ENCODE measurements around the gene ROPN1B. TPM values are rescaled to one million over a fixed set of nuclear protein-coding genes. Genes with fewer than 3 reads are reported as not detected.
A peak's percentile ranks its signal among the peaks of the same experiment; 100 is the strongest.
"Not testable (repeated sequence)": the region's sequence is repeated elsewhere in the genome, so short reads cannot be mapped to it uniquely, and the experiment has no call there.

The ROPN1B gene
- total RNA-seq, 1 experiment from 2014 or later, result 2.2 TPM

- H2AFZ ChIP-seq (ENCODE audit: low read depth, low read length, poor library complexity, severe bottlenecking); H3K4me1 ChIP-seq (ENCODE audit: control insufficient read depth in 1 of 2, insufficient read depth in 2 of 2, low read length in 2 of 2); BruUV-seq (replicated peaks); H4K20me1 ChIP-seq (ENCODE audit: insufficient read depth); H3K9me2 ChIP-seq (ENCODE audit: insufficient read depth); H3K4me2 ChIP-seq (ENCODE audit: low read length); H3K9ac ChIP-seq (ENCODE audit: low read length); ATAC-seq; H3K79me2 ChIP-seq (ENCODE audit: insufficient read depth, low read length); DNase-seq (ENCODE audit: low read depth, low spot score); H3K27ac ChIP-seq (ENCODE audit: low read depth, low read length); H3K36me3 ChIP-seq (ENCODE audit: control insufficient read depth in 1 of 2, insufficient read depth in 2 of 2, low read length in 2 of 2); RAD21 ChIA-PET (ENCODE audit: low non-redundant PET in 1 of 2, low total read pairs in 2 of 2, uncharacterized antibody in 2 of 2, unreplicated experiment in 2 of 2); POLR2A ChIA-PET; H3K27me3 ChIP-seq (ENCODE audit: insufficient read depth, low read length); CTCF ChIA-PET; H3K9me3 ChIP-seq (ENCODE audit: control insufficient read depth in 1 of 2, insufficient read depth in 1 of 2, low read depth in 1 of 2, low read length in 2 of 2); H3K4me3 ChIP-seq (replicated peaks in 1 of 2; ENCODE audit: low read depth in 1 of 2, low read length in 2 of 2); intact Hi-C loops (cut with micrococcal nuclease): not testable (repeated sequence)
Observed at GRCh38 chr3:125951176-125951575, 17.8 kb upstream of the ROPN1B start.

GRCh38 chr3:125957020-125957419 is 12.0 kb upstream of the ROPN1B start:
- H3K27me3 ChIP-seq (ENCODE audit: insufficient read depth, low read length); CTCF ChIA-PET; RAD21 ChIA-PET (ENCODE audit: low non-redundant PET in 1 of 2, low total read pairs in 2 of 2, uncharacterized antibody in 2 of 2, unreplicated experiment in 2 of 2); intact Hi-C loops (cut with micrococcal nuclease); H3K9me2 ChIP-seq (ENCODE audit: insufficient read depth); H3K9ac ChIP-seq (ENCODE audit: low read length); H3K36me3 ChIP-seq (ENCODE audit: control insufficient read depth in 1 of 2, insufficient read depth in 2 of 2, low read length in 2 of 2); BruUV-seq (replicated peaks); H3K27ac ChIP-seq (ENCODE audit: low read depth, low read length); H3K4me2 ChIP-seq (ENCODE audit: low read length); DNase-seq (ENCODE audit: low read depth, low spot score); POLR2A ChIA-PET; H3K4me3 ChIP-seq (replicated peaks in 1 of 2; ENCODE audit: low read depth in 1 of 2, low read length in 2 of 2); ATAC-seq; H2AFZ ChIP-seq (ENCODE audit: low read depth, low read length, poor library complexity, severe bottlenecking); H3K4me1 ChIP-seq (ENCODE audit: control insufficient read depth in 1 of 2, insufficient read depth in 2 of 2, low read length in 2 of 2); H3K9me3 ChIP-seq (ENCODE audit: control insufficient read depth in 1 of 2, insufficient read depth in 1 of 2, low read depth in 1 of 2, low read length in 2 of 2); H3K79me2 ChIP-seq (ENCODE audit: insufficient read depth, low read length); H4K20me1 ChIP-seq (ENCODE audit: insufficient read depth): not testable (repeated sequence)

DNA sequence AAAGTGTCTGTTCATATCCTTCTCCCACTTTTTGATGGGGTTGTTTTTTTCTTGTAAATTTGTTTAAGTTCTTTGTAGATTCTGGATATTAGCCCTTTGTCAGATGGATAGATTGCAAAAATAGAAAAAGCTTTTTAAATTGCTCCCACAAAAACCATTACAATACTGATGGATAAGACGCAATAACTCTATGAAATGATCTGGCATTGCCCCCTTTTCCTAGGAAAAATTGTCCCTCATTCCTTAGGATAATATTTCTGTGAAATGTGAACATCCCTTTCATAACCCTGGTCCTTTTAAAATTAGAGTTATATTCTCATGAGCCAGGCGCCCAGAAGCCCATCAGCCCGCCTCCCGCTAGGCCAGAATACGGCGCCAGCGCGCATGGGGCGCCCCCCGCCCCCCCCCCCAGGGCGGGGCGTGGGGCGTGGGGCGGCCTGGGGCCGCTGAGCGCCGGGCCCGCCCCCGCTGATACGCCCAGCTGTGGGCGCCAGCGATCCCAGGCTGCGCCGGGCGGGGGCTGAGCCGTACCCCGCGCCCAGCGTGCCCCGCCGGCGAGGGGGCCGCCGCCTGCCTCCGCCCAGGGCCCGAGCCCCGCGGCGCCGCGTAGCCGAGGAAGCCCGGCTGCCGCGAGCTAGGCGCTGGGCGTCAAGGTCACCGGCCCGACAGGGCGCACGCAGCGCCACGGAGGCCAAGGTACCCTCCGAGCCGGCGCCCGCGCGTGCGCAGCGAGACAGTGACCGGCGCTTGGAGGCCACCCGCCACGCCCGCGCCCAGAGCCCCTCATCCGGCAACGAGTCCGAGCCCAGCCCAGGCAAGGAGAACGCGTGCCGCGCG is 11.1 kb upstream of the ROPN1B start:
- POLR2A ChIA-PET, result no interaction called here
- Histone ChIP-seq H3K79me2 (ENCODE audit: insufficient read depth, low read length) (no peaks in the 10 kb centered on the region), H3K27me3 (ENCODE audit: insufficient read depth, low read length) (no peaks in the 10 kb centered on the region), H2AFZ (ENCODE audit: low read depth, low read length, poor library complexity, severe bottlenecking) (no peak overlapping the region), H4K20me1 (ENCODE audit: insufficient read depth) (no peaks in the 10 kb centered on the region), H3K27ac (ENCODE audit: low read depth, low read length) (no peak overlapping the region), H3K9me3 (ENCODE audit: control insufficient read depth in 1 of 2, insufficient read depth in 1 of 2, low read depth in 1 of 2, low read length in 2 of 2) (no peaks in the 10 kb centered on the region), H3K4me1 (ENCODE audit: control insufficient read depth in 1 of 2, insufficient read depth in 2 of 2, low read length in 2 of 2) (no peaks in the 10 kb centered on the region), H3K9me2 (ENCODE audit: insufficient read depth) (no peaks in the 10 kb centered on the region), H3K36me3 (ENCODE audit: control insufficient read depth in 1 of 2, insufficient read depth in 2 of 2, low read length in 2 of 2) (no peaks in the 10 kb centered on the region), H3K9ac (ENCODE audit: low read length) (no peak overlapping the region), H3K4me3 (replicated peaks in 1 of 2; ENCODE audit: low read depth in 1 of 2, low read length in 2 of 2) (no peak overlapping the region), H3K4me2 (ENCODE audit: low read length) (peak overlapping the region; percentile 25; the same call in 1 of the 2 replicates)
- ATAC-seq, result peak; percentile 57
- no peak for DNase-seq (ENCODE audit: low read depth, low spot score)
- RAD21 ChIA-PET (ENCODE audit: low non-redundant PET in 1 of 2, low total read pairs in 2 of 2, uncharacterized antibody in 2 of 2, unreplicated experiment in 2 of 2), result no interaction called here
- CTCF ChIA-PET, result no interaction called here
- no TSS peak for BruUV-seq (replicated peaks)
- TF ChIP-seq EGR1 (IDR thresholded peaks at IDR 0.05; ENCODE audit: low read depth), result no peak
- no peak for TF ChIP-seq JUND (IDR thresholded peaks at IDR 0.05)
- TF ChIP-seq ZNF274 (IDR thresholded peaks at IDR 0.05; ENCODE audit: low read depth, low read length), result no peak
- TF ChIP-seq POLR2A (IDR thresholded peaks at IDR 0.05; ENCODE audit: borderline replicate concordance, extremely low read depth, insufficient read depth, insufficient read length), result no peak
- intact Hi-C loops (cut with micrococcal nuclease), result no loop called here
